ENCODE data around the gene SCRT2. TPM values are rescaled to one million over a fixed set of nuclear protein-coding genes. Genes with fewer than 3 reads are reported as not detected.

Gene SCRT2
- total and polyA plus RNA-seq, 9 of the 15 experiments (the other 6 are each of a cell fraction or from before 2014, with no cell fraction given), result 0.04 to 0.75 (median 0.13) TPM; not detected in 2

- TF ChIP-seq NFE2L1 (tag; IDR thresholded peaks at IDR 0.05; ENCODE audit: borderline replicate concordance, low read depth), result no peak
- no peak for TF ChIP-seq JUNB (CRISPR knock-in tag; conservative IDR thresholded peaks at IDR 0.05)
- no peak for TF ChIP-seq KLF13 (tag; IDR thresholded peaks at IDR 0.05; ENCODE audit: borderline replicate concordance, low read depth)
- TF ChIP-seq MED1 (CRISPR knock-in tag; IDR thresholded peaks at IDR 0.05; ENCODE audit: borderline replicate concordance), result no peak
- no peak for TF ChIP-seq LEF1 (IDR thresholded peaks at IDR 0.05)
- no peak for TF ChIP-seq MEF2D (tag; conservative IDR thresholded peaks at IDR 0.05; ENCODE audit: low read depth)
Observed at GRCh38 chr20:645318-646106, 30.1 kb downstream of the SCRT2 start (continued).

- Histone ChIP-seq H3K9me1 (ENCODE audit: control insufficient read depth, insufficient read depth, low read length) (no peaks in the 10 kb centered on the region), H3K79me2 (ENCODE audit: control insufficient read depth, insufficient read depth, low read length) (peaks cover 12% of the 10 kb centered on the region), H4K20me1 (replicated peaks; ENCODE audit: control insufficient read depth, insufficient read depth, low read length) (peaks cover 3% of the 10 kb centered on the region; the same call in 1 of the 2 replicates), H3K9ac (ENCODE audit: insufficient read depth in 1 of 2, low read depth in 2 of 2, low read length in 2 of 2) (no peak overlapping the region), H3K27ac (ENCODE audit: extremely low read depth, low read depth, low read length) (no peak overlapping the region), H3K27me3 (ENCODE audit: control insufficient read depth in 2 of 2, insufficient read depth in 2 of 2, low read length in 2 of 2) (no peaks in the 10 kb centered on the region), H3K4me2 (ENCODE audit: insufficient read depth, low read length) (no peak overlapping the region), H3K4me3 (no peak overlapping the region), H3K9me3 (replicated peaks; ENCODE audit: control insufficient read depth, insufficient read depth, low read depth, low read length) (no peaks in the 10 kb centered on the region), H2AFZ (ENCODE audit: low read depth, low read length) (peak overlapping the region; percentile 17; the same call in 1 of the 2 replicates), H3K4me1 (replicated peaks in 1 of 2; ENCODE audit: control insufficient read depth in 2 of 2, insufficient read depth in 2 of 2, low read length in 2 of 2) (peaks cover 18 to 19% of the 10 kb centered on the region in 2 experiments; a peak in 4 of 5 replicates), H3K36me3 (ENCODE audit: control insufficient read depth, insufficient read depth, low read length) (peaks cover 30% of the 10 kb centered on the region)
- DNase-seq (ENCODE audit: extremely low read depth in 1 of 4, low spot score in 3 of 4) (no peak), FAIRE-seq (no peak), ATAC-seq (no peak)
- BruUV-seq (replicated peaks), result no TSS peak
- CTCF ChIA-PET (ENCODE audit: low intra/inter-chr PET ratio), result interaction anchor here (2.7 kb wide), 1 partner anchor 82 kb away, joined by 17 read pairs; no protein-coding TSS in a partner anchor
- intact Hi-C loops (cut with micrococcal nuclease) (loop anchor here (1.0 to 10.0 kb wide), 2 partner anchors 84 to 290 kb away; no protein-coding TSS in a partner anchor), in situ Hi-C loops (cut with MboI) (loop anchor here (5.0 kb wide), 1 partner anchor 88 kb away; no protein-coding TSS in a partner anchor)
- POLR2A ChIA-PET, result interaction anchor here (0.6 to 1.3 kb wide), 6 partner anchors 8 to 168 kb away, joined by 3 to 4 read pairs (median 3); partner anchors contain the start of gene CSNK2A1
- TF ChIP-seq ATF4 (CRISPR knock-in tag; IDR thresholded peaks at IDR 0.05) (no peak), PCBP1 (IDR thresholded peaks at IDR 0.05; ENCODE audit: low read depth, low read length, poor library complexity, severe bottlenecking) (no peak), CBX1 (IDR thresholded peaks at IDR 0.05; ENCODE audit: low read depth) (no peak), MTA1 (IDR thresholded peaks at IDR 0.05; ENCODE audit: borderline replicate concordance) (no peak), JUN (IDR thresholded peaks at IDR 0.05; ENCODE audit: borderline replicate concordance, low read depth, low read length) (no peak), JUN (CRISPR knock-in tag; IDR thresholded peaks at IDR 0.05; ENCODE audit: borderline replicate concordance) (no peak), MXI1 (IDR thresholded peaks at IDR 0.05; ENCODE audit: low read depth, low read length) (no peak)
- 65% methylated on average over 7 of the region's 11 CpGs for WGBS (ENCODE audit: insufficient coverage, low coverage, missing lambda C conversion rate)
Observed at GRCh38 chr20:644692-645317, 30.8 kb downstream of the SCRT2 start.

Data from K562 (cell line).